Measurements from ENCODE around the gene ANKRD16.

The ANKRD16 gene

DNA sequence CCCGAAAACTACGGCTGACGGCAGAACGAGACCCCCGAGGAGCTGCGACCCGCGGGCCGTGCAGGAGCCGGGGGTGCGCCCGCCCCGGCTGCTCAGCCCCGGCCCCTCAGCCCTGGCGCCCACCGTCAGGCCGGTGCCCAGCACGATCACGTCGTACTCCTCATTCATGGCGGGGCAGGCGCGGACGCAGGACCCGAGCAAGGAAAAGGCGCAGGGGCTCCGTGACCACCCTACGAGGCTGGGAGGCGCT is 76.7 kb downstream of the ANKRD16 start:
- peak overlapping the region; percentile 94 for H3K4me3 ChIP-seq (ENCODE audit: low read depth, low read length)
- TF ChIP-seq CTCF (IDR thresholded peaks at IDR 0.05; ENCODE audit: borderline replicate concordance, insufficient read depth, low read depth, low read length) = no peak

GRCh38 chr10:5812283-5813090 is 77.2 kb downstream of the ANKRD16 start:
- peak overlapping the region; percentile 94 for H3K4me3 ChIP-seq (ENCODE audit: low read depth, low read length)
- no peak for TF ChIP-seq CTCF (IDR thresholded peaks at IDR 0.05; ENCODE audit: borderline replicate concordance, insufficient read depth, low read depth, low read length)

Data from GM12875 (cell line).